Measurements from ENCODE around the gene RRP8. TPM values are rescaled to one million over a fixed set of nuclear protein-coding genes. Genes with fewer than 3 reads are reported as not detected.

RRP8 gene
- total RNA-seq, 1 experiment from 2014 or later, result 16.0 TPM

GRCh38 chr11:6620636-6621035, 17.2 kb upstream of the RRP8 start:
- Histone ChIP-seq H2AK5ac (ENCODE audit: insufficient read length, low read length) (no peak overlapping the region), H3K4ac (ENCODE audit: low read depth, low read length) (no peak overlapping the region), H2AFZ (ENCODE audit: low read length) (no peak overlapping the region), H3T11ph (ENCODE audit: low read length) (no peak overlapping the region), H3K23me2 (ENCODE audit: insufficient read length, low read depth, low read length, poor library complexity, severe bottlenecking) (peaks cover 8% of the 10 kb centered on the region), H4K91ac (ENCODE audit: insufficient read length, low read depth, low read length) (no peak overlapping the region), H3K27me3 (ENCODE audit: insufficient read depth, low read length) (no peaks in the 10 kb centered on the region), H3K9me3 (ENCODE audit: control insufficient read depth, low read depth, low read length) (no peaks in the 10 kb centered on the region), H3K4me2 (ENCODE audit: insufficient read depth, insufficient read length, low read length) (no peak overlapping the region), H2BK12ac (ENCODE audit: insufficient read length, low read depth, low read length) (no peak overlapping the region), H4K20me1 (ENCODE audit: control insufficient read depth, insufficient read depth, insufficient read length) (no peaks in the 10 kb centered on the region), H3K23ac (ENCODE audit: insufficient read length, low read depth, low read length) (no peak overlapping the region), H3K18ac (ENCODE audit: insufficient read length, low read depth, low read length) (no peak overlapping the region), H4K5ac (ENCODE audit: insufficient read length, low read depth, low read length) (no peak overlapping the region), H2BK15ac (ENCODE audit: low read depth, low read length) (no peak overlapping the region), H3K79me2 (ENCODE audit: insufficient read depth, low read length) (no peaks in the 10 kb centered on the region), H2BK5ac (ENCODE audit: insufficient read length, low read length) (no peak overlapping the region), H3K14ac (ENCODE audit: insufficient read depth, low read length) (no peak overlapping the region), H3K56ac (ENCODE audit: insufficient read length, low read depth, low read length) (no peak overlapping the region), H3K79me1 (ENCODE audit: insufficient read depth, low read depth, low read length, poor library complexity, severe bottlenecking) (no peaks in the 10 kb centered on the region), H3K4me1 (ENCODE audit: insufficient read depth, low read length) (no peaks in the 10 kb centered on the region), H4K8ac (replicated peaks; ENCODE audit: insufficient read length, low read depth, low read length) (no peak overlapping the region), H2BK20ac (ENCODE audit: low read depth, low read length, poor library complexity, severe bottlenecking) (no peak overlapping the region), H3K27ac (ENCODE audit: insufficient read length, low read depth, low read length) (no peak overlapping the region), H3K9ac (ENCODE audit: extremely low read depth, insufficient read length, low read length) (no peak overlapping the region), H2BK120ac (ENCODE audit: low read depth, low read length, poor library complexity, severe bottlenecking) (no peak overlapping the region)
- no CpG with 5 or more reads among the region's 1 CpG for WGBS (ENCODE audit: extremely low coverage, insufficient read length, low lambda C conversion rate)
- peaks cover 3 to 13% (median 10%) of the 10 kb centered on the region in 3 experiments for H3K36me3 Mint-ChIP-seq (ENCODE audit: insufficient read depth in 1 of 3, low read depth in 3 of 3)
- TF ChIP-seq CTCF (conservative IDR thresholded peaks at IDR 0.05), result no peak
- DNase-seq, result no peak
- H3K4me3 Mint-ChIP-seq, result no peak overlapping the region
- H3K27ac Mint-ChIP-seq, result no peak overlapping the region
- H3K9me3 Mint-ChIP-seq, result no peaks in the 10 kb centered on the region
- no peaks in the 10 kb centered on the region; a peak in 2 of 4 replicates for H3K4me1 Mint-ChIP-seq
- H3K27me3 Mint-ChIP-seq (ENCODE audit: low read depth), result no peaks in the 10 kb centered on the region
